PC-9 (cell line): Measurements from ENCODE around the gene AMY1B.
"Not testable (repeated sequence)": the region's sequence is repeated elsewhere in the genome, so short reads cannot be mapped to it uniquely, and the experiment has no call there.

Experiments used
- CTCF ChIP-seq: fragments of 200-600 bp; sonication (generic); conservative IDR thresholded peaks from 2 replicates; pipeline ENCODE4 v1.6.1; 2017; ENCODE audit warnings: mixed run types, antibody characterized with exemption, mild to moderate bottlenecking, moderate library complexity
- EZH2 ChIP-seq: fragments of 200-600 bp; sonication (generic); IDR thresholded peaks from 2 replicates; pipeline ENCODE4 v1.8.0; 2017; ENCODE audit warnings: antibody characterized with exemption, low read depth

- not testable (repeated sequence) for TF ChIP-seq CTCF, EZH2
Measured at GRCh38 chr1:103650305-103650704, 45.7 kb downstream of the AMY1B start.
